ENCODE data around the gene ADAMTS7.
"Not testable (repeated sequence)": the region's sequence is repeated elsewhere in the genome, so short reads cannot be mapped to it uniquely, and the experiment has no call there.

ADAMTS7 gene

DNA sequence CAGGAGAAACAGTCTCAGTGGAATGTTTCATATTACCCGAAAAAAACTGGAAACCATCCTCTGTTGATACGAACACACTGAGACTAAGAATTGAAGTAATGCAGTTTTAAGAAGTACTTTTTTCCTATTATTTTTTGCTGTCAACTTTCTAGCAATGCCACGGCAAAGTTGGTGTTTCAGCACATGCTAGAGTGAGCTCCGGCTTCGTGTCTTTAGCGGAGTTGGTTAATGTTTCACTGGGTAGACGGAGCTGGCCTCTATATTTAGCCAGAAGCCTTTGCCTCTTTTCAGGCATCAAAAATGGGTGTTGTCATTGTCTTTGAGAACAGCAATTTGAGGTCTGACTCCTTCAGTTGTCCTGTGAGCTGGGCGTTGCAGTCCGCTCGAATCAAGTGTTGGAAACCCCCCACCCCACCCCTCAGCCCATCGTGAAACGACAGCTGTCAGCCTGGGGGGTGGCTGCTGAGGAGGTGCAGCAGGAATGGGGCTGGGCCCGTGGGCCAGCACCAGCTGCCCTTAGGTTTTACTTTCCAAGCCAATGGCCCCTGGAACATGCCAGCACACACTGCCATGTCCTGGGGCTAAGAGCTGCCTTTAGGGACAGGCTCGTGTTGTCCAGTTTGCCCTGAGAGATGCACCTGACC is 56.5 kb downstream of the ADAMTS7 start:
- not testable (repeated sequence) for H2BK15ac ChIP-seq (ENCODE audit: low read length); H3K27me3 ChIP-seq (ENCODE audit: control insufficient read depth in 3 of 3, insufficient read depth in 3 of 3, low read depth in 1 of 3, low read length in 3 of 3); H3K14ac ChIP-seq (ENCODE audit: low read length); H3K23ac ChIP-seq (ENCODE audit: low read depth, low read length, poor library complexity); H3K4ac ChIP-seq (ENCODE audit: low read length); H2AFZ ChIP-seq (ENCODE audit: low read length); H3K4me2 ChIP-seq (ENCODE audit: insufficient read depth, low read length, poor library complexity, severe bottlenecking); H2BK5ac ChIP-seq (ENCODE audit: low read length); H3K27ac ChIP-seq (replicated peaks; ENCODE audit: low read length); H3K9ac ChIP-seq (ENCODE audit: low read depth, low read length, poor library complexity); H4K8ac ChIP-seq (ENCODE audit: low read depth, low read length); H3K4me1 ChIP-seq (ENCODE audit: control insufficient read depth in 2 of 2, insufficient read depth in 1 of 2, low read depth in 1 of 2, low read length in 2 of 2); H4K91ac ChIP-seq (ENCODE audit: low read depth, low read length, poor library complexity); H2BK120ac ChIP-seq (ENCODE audit: low read depth, low read length); H2BK12ac ChIP-seq (ENCODE audit: low read length); H3K79me1 ChIP-seq (ENCODE audit: low read depth, low read length); H3K9me3 ChIP-seq (replicated peaks in 1 of 2; ENCODE audit: control insufficient read depth in 2 of 2, insufficient read depth in 1 of 2, low read depth in 1 of 2, low read length in 2 of 2); H3K36me3 ChIP-seq (replicated peaks in 1 of 2; ENCODE audit: control insufficient read depth in 2 of 2, insufficient read depth in 2 of 2, low read length in 2 of 2); H3K4me3 ChIP-seq (ENCODE audit: low read length in 2 of 2); H2AK5ac ChIP-seq (ENCODE audit: low read depth, low read length); DNase-seq (ENCODE audit: low spot score); H3K18ac ChIP-seq (ENCODE audit: low read length)
- WGBS, 2 donors (ENCODE audit: extremely low coverage in 2 of 2, insufficient read length in 2 of 2, insufficient replicate concordance in 1 of 2), result no CpG with 5 or more reads among the region's 14 CpGs

DNA sequence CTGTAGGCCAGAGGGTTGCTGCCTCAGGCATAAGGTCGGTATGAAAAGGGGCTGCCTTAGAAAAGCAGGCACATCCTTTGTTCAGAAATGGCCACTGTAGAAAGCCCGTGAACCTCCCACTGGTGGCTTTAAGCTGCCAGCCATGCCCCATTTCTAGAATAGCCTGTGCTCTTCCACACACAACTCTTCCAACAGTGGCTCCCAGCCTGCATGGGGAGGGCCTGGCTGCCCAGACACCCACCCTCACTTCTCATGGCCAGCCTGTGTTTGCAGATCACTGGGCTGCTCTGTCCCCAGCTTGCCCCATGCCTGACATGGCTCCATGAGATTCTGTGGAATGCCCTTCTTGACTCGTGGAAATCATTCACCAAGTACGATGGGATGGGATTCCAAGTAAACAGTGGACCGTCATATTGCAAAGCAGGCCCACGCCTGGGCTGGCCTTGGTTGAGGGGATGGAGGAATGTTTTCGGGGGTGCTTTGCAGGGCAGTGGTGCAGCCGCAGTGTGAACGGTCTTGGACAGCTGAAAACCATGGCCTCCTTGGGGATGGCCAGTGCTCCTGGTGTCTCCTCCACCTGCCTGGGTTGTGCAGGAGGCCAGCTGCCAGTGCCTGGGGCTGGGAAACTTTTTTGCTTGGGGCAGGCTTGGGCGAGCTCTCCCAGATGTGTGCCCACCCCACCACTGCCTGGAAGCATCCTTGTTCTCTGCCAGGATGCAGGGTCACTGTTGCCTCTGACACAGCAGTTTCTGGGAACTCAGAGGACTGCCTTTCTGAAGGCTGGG is 57.3 kb downstream of the ADAMTS7 start:
- H3K27ac ChIP-seq (replicated peaks; ENCODE audit: low read length); H3K27me3 ChIP-seq (ENCODE audit: control insufficient read depth in 3 of 3, insufficient read depth in 3 of 3, low read depth in 1 of 3, low read length in 3 of 3); H4K91ac ChIP-seq (ENCODE audit: low read depth, low read length, poor library complexity); H2AK5ac ChIP-seq (ENCODE audit: low read depth, low read length); H2BK15ac ChIP-seq (ENCODE audit: low read length); H2BK12ac ChIP-seq (ENCODE audit: low read length); H3K18ac ChIP-seq (ENCODE audit: low read length); H3K14ac ChIP-seq (ENCODE audit: low read length); H3K79me1 ChIP-seq (ENCODE audit: low read depth, low read length); DNase-seq (ENCODE audit: low spot score); H3K9me3 ChIP-seq (replicated peaks in 1 of 2; ENCODE audit: control insufficient read depth in 2 of 2, insufficient read depth in 1 of 2, low read depth in 1 of 2, low read length in 2 of 2); H3K4ac ChIP-seq (ENCODE audit: low read length); H3K4me2 ChIP-seq (ENCODE audit: insufficient read depth, low read length, poor library complexity, severe bottlenecking); H2AFZ ChIP-seq (ENCODE audit: low read length); H3K36me3 ChIP-seq (replicated peaks in 1 of 2; ENCODE audit: control insufficient read depth in 2 of 2, insufficient read depth in 2 of 2, low read length in 2 of 2); H4K8ac ChIP-seq (ENCODE audit: low read depth, low read length); H3K23ac ChIP-seq (ENCODE audit: low read depth, low read length, poor library complexity); H2BK120ac ChIP-seq (ENCODE audit: low read depth, low read length); H3K4me1 ChIP-seq (ENCODE audit: control insufficient read depth in 2 of 2, insufficient read depth in 1 of 2, low read depth in 1 of 2, low read length in 2 of 2); H2BK5ac ChIP-seq (ENCODE audit: low read length); H3K4me3 ChIP-seq (ENCODE audit: low read length in 2 of 2): not testable (repeated sequence)
- peak overlapping the region; percentile 44 for H3K9ac ChIP-seq (ENCODE audit: low read depth, low read length, poor library complexity)
- no CpG with 5 or more reads among the region's 10 CpGs for WGBS, 2 donors (ENCODE audit: extremely low coverage in 2 of 2, insufficient read length in 2 of 2, insufficient replicate concordance in 1 of 2)

DNA sequence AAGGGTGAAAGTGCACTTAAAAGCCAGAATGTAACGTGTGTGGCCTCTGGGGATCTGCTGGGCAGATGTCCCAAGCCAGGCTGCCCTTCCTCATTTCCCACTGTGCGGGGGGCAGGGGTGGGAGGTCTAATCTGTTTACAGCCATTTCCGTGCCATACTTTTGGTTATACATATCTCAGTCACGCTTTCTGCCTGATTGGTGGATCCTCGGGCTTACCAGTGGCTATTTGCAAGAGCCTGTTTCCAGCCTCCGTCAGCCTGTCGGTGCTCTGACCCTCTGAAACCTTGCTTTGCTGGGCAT is 58.0 kb downstream of the ADAMTS7 start:
- not testable (repeated sequence) for H3K36me3 ChIP-seq (replicated peaks in 1 of 2; ENCODE audit: control insufficient read depth in 2 of 2, insufficient read depth in 2 of 2, low read length in 2 of 2); H3K4me2 ChIP-seq (ENCODE audit: insufficient read depth, low read length, poor library complexity, severe bottlenecking); H3K79me1 ChIP-seq (ENCODE audit: low read depth, low read length); H3K23ac ChIP-seq (ENCODE audit: low read depth, low read length, poor library complexity); H2BK15ac ChIP-seq (ENCODE audit: low read length); H3K4me3 ChIP-seq (ENCODE audit: low read length in 2 of 2); H3K27me3 ChIP-seq (ENCODE audit: control insufficient read depth in 3 of 3, insufficient read depth in 3 of 3, low read depth in 1 of 3, low read length in 3 of 3); H3K14ac ChIP-seq (ENCODE audit: low read length); H2AFZ ChIP-seq (ENCODE audit: low read length); H2BK12ac ChIP-seq (ENCODE audit: low read length); H3K4me1 ChIP-seq (ENCODE audit: control insufficient read depth in 2 of 2, insufficient read depth in 1 of 2, low read depth in 1 of 2, low read length in 2 of 2); H2AK5ac ChIP-seq (ENCODE audit: low read depth, low read length); H3K27ac ChIP-seq (replicated peaks; ENCODE audit: low read length); H2BK5ac ChIP-seq (ENCODE audit: low read length); H2BK120ac ChIP-seq (ENCODE audit: low read depth, low read length); H4K91ac ChIP-seq (ENCODE audit: low read depth, low read length, poor library complexity); H3K9me3 ChIP-seq (replicated peaks in 1 of 2; ENCODE audit: control insufficient read depth in 2 of 2, insufficient read depth in 1 of 2, low read depth in 1 of 2, low read length in 2 of 2); H3K9ac ChIP-seq (ENCODE audit: low read depth, low read length, poor library complexity); H3K4ac ChIP-seq (ENCODE audit: low read length); DNase-seq (ENCODE audit: low spot score); H3K18ac ChIP-seq (ENCODE audit: low read length); H4K8ac ChIP-seq (ENCODE audit: low read depth, low read length)
- WGBS, 2 donors (ENCODE audit: extremely low coverage in 2 of 2, insufficient read length in 2 of 2, insufficient replicate concordance in 1 of 2), result no CpG with 5 or more reads among the region's 7 CpGs

DNA sequence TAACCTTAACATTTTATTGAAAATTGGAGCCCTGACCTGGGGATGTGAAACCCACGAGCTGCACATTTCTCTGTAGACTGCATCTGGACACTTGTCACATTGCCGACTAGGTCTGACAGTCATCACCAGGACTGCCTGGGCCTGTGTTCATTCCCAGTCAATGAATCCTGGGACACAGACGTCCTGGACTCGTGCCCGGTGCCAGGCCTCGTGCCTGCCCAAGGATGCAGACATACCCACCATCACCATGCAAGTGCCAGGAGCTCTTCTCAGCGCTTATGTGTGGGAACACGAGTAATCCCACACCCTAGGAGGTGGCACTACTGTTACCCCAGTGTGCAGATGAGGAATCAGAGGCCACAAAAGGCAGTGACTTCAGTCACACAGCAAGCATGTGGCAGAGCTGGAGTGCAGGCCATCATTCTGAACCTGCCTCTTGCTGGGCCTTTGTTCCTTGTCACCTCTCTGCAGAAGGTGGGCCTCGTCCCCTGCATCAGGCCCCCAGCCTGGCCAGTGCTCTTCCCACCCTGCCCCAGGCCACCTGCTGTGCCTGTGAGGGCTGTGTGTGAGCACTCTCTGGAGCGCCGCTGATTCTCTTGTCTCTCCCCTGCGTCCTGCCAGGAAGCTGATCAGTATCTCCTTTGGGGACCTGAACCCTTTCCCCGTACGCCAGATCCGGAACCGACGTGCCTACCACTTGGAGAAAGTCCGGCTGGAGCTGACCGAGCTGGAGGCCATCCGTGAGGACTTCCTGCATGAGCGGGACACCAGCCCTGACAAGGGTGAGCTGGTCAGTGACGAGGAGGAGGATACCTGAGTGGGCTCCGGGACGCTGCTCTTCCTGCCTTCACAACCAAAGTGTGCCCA is 58.5 kb downstream of the ADAMTS7 start:
- H2BK5ac ChIP-seq (ENCODE audit: low read length), result no peak overlapping the region
- H3K27me3 ChIP-seq (ENCODE audit: control insufficient read depth in 3 of 3, insufficient read depth in 3 of 3, low read depth in 1 of 3, low read length in 3 of 3), result peaks cover 0 to 6% (median 2%) of the 10 kb centered on the region in 3 experiments
- H3K4me3 ChIP-seq (ENCODE audit: low read length in 2 of 2), result no peak overlapping the region
- no peaks in the 10 kb centered on the region for H3K79me1 ChIP-seq (ENCODE audit: low read depth, low read length)
- H2AFZ ChIP-seq (ENCODE audit: low read length), result no peak overlapping the region
- peak overlapping the region; percentile 35 for H3K18ac ChIP-seq (ENCODE audit: low read length)
- H3K27ac ChIP-seq (replicated peaks; ENCODE audit: low read length), result no peak overlapping the region
- no peak overlapping the region for H2BK120ac ChIP-seq (ENCODE audit: low read depth, low read length)
- H2BK12ac ChIP-seq (ENCODE audit: low read length), result no peak overlapping the region
- H3K4me1 ChIP-seq (ENCODE audit: control insufficient read depth in 2 of 2, insufficient read depth in 1 of 2, low read depth in 1 of 2, low read length in 2 of 2), result peaks cover 2 to 3% of the 10 kb centered on the region in 2 donors
- no peaks in the 10 kb centered on the region for H3K36me3 ChIP-seq (replicated peaks in 1 of 2; ENCODE audit: control insufficient read depth in 2 of 2, insufficient read depth in 2 of 2, low read length in 2 of 2)
- H3K9ac ChIP-seq (ENCODE audit: low read depth, low read length, poor library complexity), result no peak overlapping the region
- no peak overlapping the region for H2BK15ac ChIP-seq (ENCODE audit: low read length)
- H3K4me2 ChIP-seq (ENCODE audit: insufficient read depth, low read length, poor library complexity, severe bottlenecking), result no peak overlapping the region
- H3K14ac ChIP-seq (ENCODE audit: low read length), result no peak overlapping the region
- no peak overlapping the region for H3K4ac ChIP-seq (ENCODE audit: low read length)
- H4K91ac ChIP-seq (ENCODE audit: low read depth, low read length, poor library complexity), result no peak overlapping the region
- H2AK5ac ChIP-seq (ENCODE audit: low read depth, low read length), result no peak overlapping the region
- H3K23ac ChIP-seq (ENCODE audit: low read depth, low read length, poor library complexity), result no peak overlapping the region
- no peak for DNase-seq (ENCODE audit: low spot score)
- no CpG with 5 or more reads among the region's 24 CpGs for WGBS, 2 donors (ENCODE audit: extremely low coverage in 2 of 2, insufficient read length in 2 of 2, insufficient replicate concordance in 1 of 2)
- no peak overlapping the region for H4K8ac ChIP-seq (ENCODE audit: low read depth, low read length)
- H3K9me3 ChIP-seq (replicated peaks in 1 of 2; ENCODE audit: control insufficient read depth in 2 of 2, insufficient read depth in 1 of 2, low read depth in 1 of 2, low read length in 2 of 2), result no peaks in the 10 kb centered on the region
